Measurements from ENCODE around the gene SPEF2. TPM values are rescaled to one million over a fixed set of nuclear protein-coding genes. Genes with fewer than 3 reads are reported as not detected.

SPEF2 gene
- total RNA-seq, 3 donors from 2014 or later = 3.7 to 6.9 (median 4.2) TPM

GRCh38 chr5:35773967-35774366, 156.3 kb downstream of the SPEF2 start:
- H3K4me1 ChIP-seq (ENCODE audit: low read depth) = no peaks in the 10 kb centered on the region
- no peak for DNase-seq
- TF ChIP-seq, protein P1, sequence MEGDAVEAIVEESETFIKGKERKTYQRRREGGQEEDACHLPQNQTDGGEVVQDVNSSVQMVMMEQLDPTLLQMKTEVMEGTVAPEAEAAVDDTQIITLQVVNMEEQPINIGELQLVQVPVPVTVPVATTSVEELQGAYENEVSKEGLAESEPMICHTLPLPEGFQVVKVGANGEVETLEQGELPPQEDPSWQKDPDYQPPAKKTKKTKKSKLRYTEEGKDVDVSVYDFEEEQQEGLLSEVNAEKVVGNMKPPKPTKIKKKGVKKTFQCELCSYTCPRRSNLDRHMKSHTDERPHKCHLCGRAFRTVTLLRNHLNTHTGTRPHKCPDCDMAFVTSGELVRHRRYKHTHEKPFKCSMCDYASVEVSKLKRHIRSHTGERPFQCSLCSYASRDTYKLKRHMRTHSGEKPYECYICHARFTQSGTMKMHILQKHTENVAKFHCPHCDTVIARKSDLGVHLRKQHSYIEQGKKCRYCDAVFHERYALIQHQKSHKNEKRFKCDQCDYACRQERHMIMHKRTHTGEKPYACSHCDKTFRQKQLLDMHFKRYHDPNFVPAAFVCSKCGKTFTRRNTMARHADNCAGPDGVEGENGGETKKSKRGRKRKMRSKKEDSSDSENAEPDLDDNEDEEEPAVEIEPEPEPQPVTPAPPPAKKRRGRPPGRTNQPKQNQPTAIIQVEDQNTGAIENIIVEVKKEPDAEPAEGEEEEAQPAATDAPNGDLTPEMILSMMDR (IDR thresholded peaks at IDR 0.05) = no peak
- intact Hi-C loops (cut with DNase I, micrococcal nuclease) = no loop called here
- H3K9me3 ChIP-seq = no peaks in the 10 kb centered on the region
- H3K36me3 ChIP-seq (ENCODE audit: low read depth) = no peaks in the 10 kb centered on the region
- H3K4me3 ChIP-seq = no peak overlapping the region
- ATAC-seq = no peak

- intact Hi-C loops (cut with DNase I, micrococcal nuclease) = loop anchor here in 1 of 2 donors (5.0 kb wide), 1 partner anchor 151 kb away; no protein-coding TSS in a partner anchor
- Histone ChIP-seq H3K9me3 (no peaks in the 10 kb centered on the region), H3K4me3 (no peak overlapping the region), H3K36me3 (ENCODE audit: low read depth) (no peaks in the 10 kb centered on the region), H3K4me1 (ENCODE audit: low read depth) (no peaks in the 10 kb centered on the region)
- TF ChIP-seq, protein P1 (IDR thresholded peaks at IDR 0.05) = no peak
- ATAC-seq = no peak
- DNase-seq = no peak
Measured at GRCh38 chr5:35776757-35777156, 159.1 kb downstream of the SPEF2 start.

DNA sequence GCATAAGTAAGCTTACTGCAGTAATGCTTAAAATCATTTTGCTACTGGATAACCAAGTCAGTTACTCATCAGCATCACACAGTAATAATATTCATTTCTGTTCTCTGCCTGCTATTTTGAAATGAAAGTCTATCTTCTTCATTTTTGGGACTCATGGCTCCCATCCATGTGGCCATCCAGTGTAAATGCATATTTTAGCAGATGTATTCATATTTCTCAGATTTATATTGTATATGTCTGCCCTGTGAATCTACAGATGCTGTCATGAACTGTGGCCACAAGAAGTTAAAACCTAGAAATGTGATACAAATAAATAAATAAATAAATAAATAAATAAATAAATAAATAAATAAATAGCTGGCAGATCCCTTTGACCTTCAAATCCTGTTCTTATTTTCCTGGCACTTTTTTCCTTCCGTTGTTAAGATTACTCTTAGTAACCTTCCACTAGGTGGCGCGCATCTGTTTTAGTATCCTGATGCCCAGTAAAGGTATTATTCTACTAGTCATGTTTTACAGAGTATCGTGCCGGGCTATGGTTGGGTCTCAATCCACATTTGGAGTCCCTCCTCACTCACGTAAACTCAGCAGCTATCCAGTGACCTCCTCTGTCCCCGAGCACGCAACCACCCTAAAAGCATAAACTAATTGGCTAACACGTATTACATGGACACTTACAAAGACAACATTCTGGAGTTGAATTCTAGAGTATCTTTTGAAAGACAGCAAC, 159.9 kb downstream of the SPEF2 start:
- Histone ChIP-seq H3K36me3 (ENCODE audit: low read depth) (no peaks in the 10 kb centered on the region), H3K4me1 (ENCODE audit: low read depth) (no peaks in the 10 kb centered on the region), H3K9me3 (no peaks in the 10 kb centered on the region), H3K4me3 (no peak overlapping the region)
- ATAC-seq (peak; percentile 70), DNase-seq (peak in 1 of 3 donors; percentile 92)
- intact Hi-C loops (cut with DNase I, micrococcal nuclease) = loop anchor here in 1 of 2 donors (5.0 kb wide), 1 partner anchor 150 kb away; no protein-coding TSS in a partner anchor
- TF ChIP-seq, protein P1 (IDR thresholded peaks at IDR 0.05) = no peak

- TF ChIP-seq, protein P1 (IDR thresholded peaks at IDR 0.05) = no peak
- Histone ChIP-seq H3K9me3 (no peaks in the 10 kb centered on the region), H3K4me1 (ENCODE audit: low read depth) (no peaks in the 10 kb centered on the region), H3K36me3 (ENCODE audit: low read depth) (no peaks in the 10 kb centered on the region), H3K4me3 (no peak overlapping the region)
- ATAC-seq (no peak), DNase-seq (no peak)
- intact Hi-C loops (cut with DNase I, micrococcal nuclease) = loop anchor here in 1 of 2 donors (5.0 kb wide), 1 partner anchor 149 kb away; no protein-coding TSS in a partner anchor
Measured at GRCh38 chr5:35778259-35778769, 160.7 kb downstream of the SPEF2 start.

DNA sequence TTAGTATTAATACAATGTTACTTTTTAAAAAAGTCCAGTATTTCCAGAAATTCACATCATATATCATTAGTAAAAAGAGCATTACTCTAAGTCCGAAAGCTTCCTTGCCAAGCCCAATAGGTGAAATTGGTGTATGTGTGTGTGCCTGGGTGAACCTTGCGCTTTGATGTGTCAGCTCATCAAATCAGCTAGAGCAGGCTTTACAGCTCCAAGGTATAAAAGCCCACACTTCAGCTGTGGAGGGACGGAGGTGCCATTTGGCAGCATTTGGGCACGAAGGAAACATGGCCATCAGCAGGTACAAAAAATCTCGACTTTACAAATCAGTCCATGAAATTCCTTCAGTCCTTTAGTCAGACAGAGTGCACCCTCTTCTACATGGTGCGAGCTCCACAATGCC, 162.6 kb downstream of the SPEF2 start:
- intact Hi-C loops (cut with DNase I, micrococcal nuclease) = no loop called here
- no peak for DNase-seq
- ATAC-seq = peak; percentile 40

More for the DNA sequence above, 162.6 kb downstream of the SPEF2 start:
- no peaks in the 10 kb centered on the region for H3K36me3 ChIP-seq (ENCODE audit: low read depth)
- H3K4me1 ChIP-seq (ENCODE audit: low read depth) = no peaks in the 10 kb centered on the region
- no peaks in the 10 kb centered on the region for H3K9me3 ChIP-seq
- no peak overlapping the region for H3K4me3 ChIP-seq
- TF ChIP-seq, protein P1 (IDR thresholded peaks at IDR 0.05) = no peak
